ENCODE data around the gene FXN. TPM values are rescaled to one million over a fixed set of nuclear protein-coding genes. Genes with fewer than 3 reads are reported as not detected.

FXN gene
- total RNA-seq, 1 experiment from 2014 or later, result 12.0 TPM

- no peaks in the 10 kb centered on the region for H3F3A ChIP-seq (ENCODE audit: insufficient read depth, low read depth)
- H3K36me3 ChIP-seq (ENCODE audit: low read depth), result peaks cover 26% of the 10 kb centered on the region
- TF ChIP-seq EZH2 (IDR thresholded peaks at IDR 0.05; ENCODE audit: low read depth) (no peak), CTCF (conservative IDR thresholded peaks at IDR 0.05) (no peak)
- DNase-seq, result no peak
- no TSS peak for BruUV-seq (replicated peaks)
- H3K79me2 ChIP-seq (ENCODE audit: low read depth), result peaks cover 90% of the 10 kb centered on the region
- H3K4me2 ChIP-seq, result no peak overlapping the region
- H3K27me3 ChIP-seq (ENCODE audit: insufficient read depth, low read depth), result no peaks in the 10 kb centered on the region
- H3K27ac ChIP-seq, result no peak overlapping the region
- H3K4me3 ChIP-seq, result no peak overlapping the region
- ChIA-PET CTCF (interaction anchor here (0.7 kb wide), 1 partner anchor 25 kb away, joined by 5 read pairs; no protein-coding TSS in a partner anchor), POLR2A (ENCODE audit: unreplicated experiment) (no interaction called here)
- H4K20me1 ChIP-seq (ENCODE audit: insufficient read depth), result peaks cover 20% of the 10 kb centered on the region
- H2AFZ ChIP-seq, result no peak overlapping the region
- intact Hi-C loops (cut with micrococcal nuclease; ENCODE audit: unreplicated experiment), result no loop called here
- H3K9me2 ChIP-seq (ENCODE audit: insufficient read depth), result no peaks in the 10 kb centered on the region
- H3K4me1 ChIP-seq (replicated peaks; ENCODE audit: insufficient read depth), result no peaks in the 10 kb centered on the region
- H3K9me3 ChIP-seq (ENCODE audit: insufficient read depth, low read depth), result no peaks in the 10 kb centered on the region
These were observed 100.6 kb downstream of the FXN start for GRCh38 chr9:69136185-69136584.

GRCh38 chr9:69136779-69137178, 101.2 kb downstream of the FXN start:
- Histone ChIP-seq H3K9me3 (ENCODE audit: insufficient read depth, low read depth) (no peaks in the 10 kb centered on the region), H3K9me2 (ENCODE audit: insufficient read depth) (no peaks in the 10 kb centered on the region), H3K79me2 (ENCODE audit: low read depth) (peaks cover 86% of the 10 kb centered on the region), H3K4me3 (no peak overlapping the region), H4K20me1 (ENCODE audit: insufficient read depth) (peaks cover 16% of the 10 kb centered on the region), H3K27ac (no peak overlapping the region), H3K36me3 (ENCODE audit: low read depth) (peaks cover 26% of the 10 kb centered on the region), H3K4me2 (no peak overlapping the region), H3K4me1 (replicated peaks; ENCODE audit: insufficient read depth) (no peaks in the 10 kb centered on the region), H2AFZ (no peak overlapping the region), H3F3A (ENCODE audit: insufficient read depth, low read depth) (no peaks in the 10 kb centered on the region), H3K27me3 (ENCODE audit: insufficient read depth, low read depth) (no peaks in the 10 kb centered on the region)
- ChIA-PET POLR2A (ENCODE audit: unreplicated experiment) (no interaction called here), CTCF (interaction anchor here (0.7 kb wide), 2 partner anchors 26 to 29 kb away, joined by 5 read pairs; no protein-coding TSS in a partner anchor)
- BruUV-seq (replicated peaks), result no TSS peak
- DNase-seq, result no peak
- intact Hi-C loops (cut with micrococcal nuclease; ENCODE audit: unreplicated experiment), result no loop called here
- TF ChIP-seq EZH2 (IDR thresholded peaks at IDR 0.05; ENCODE audit: low read depth) (no peak), CTCF (conservative IDR thresholded peaks at IDR 0.05) (no peak)

- Histone ChIP-seq H3K9me3 (ENCODE audit: insufficient read depth, low read depth) (no peaks in the 10 kb centered on the region), H3K79me2 (ENCODE audit: low read depth) (peaks cover 86% of the 10 kb centered on the region), H3K4me1 (replicated peaks; ENCODE audit: insufficient read depth) (no peaks in the 10 kb centered on the region), H3K4me2 (no peak overlapping the region), H3K36me3 (ENCODE audit: low read depth) (peaks cover 26% of the 10 kb centered on the region), H3K27me3 (ENCODE audit: insufficient read depth, low read depth) (no peaks in the 10 kb centered on the region), H3K9me2 (ENCODE audit: insufficient read depth) (no peaks in the 10 kb centered on the region), H4K20me1 (ENCODE audit: insufficient read depth) (peaks cover 13% of the 10 kb centered on the region), H2AFZ (no peak overlapping the region), H3K4me3 (no peak overlapping the region), H3K27ac (no peak overlapping the region), H3F3A (ENCODE audit: insufficient read depth, low read depth) (no peaks in the 10 kb centered on the region)
- ChIA-PET CTCF (interaction anchor here (0.6 to 0.7 kb wide), 2 partner anchors 29 to 158 kb away, joined by 3 to 5 read pairs; no protein-coding TSS in a partner anchor), POLR2A (ENCODE audit: unreplicated experiment) (no interaction called here)
- no TSS peak for BruUV-seq (replicated peaks)
- DNase-seq, result no peak
- intact Hi-C loops (cut with micrococcal nuclease; ENCODE audit: unreplicated experiment), result no loop called here
- TF ChIP-seq CTCF (conservative IDR thresholded peaks at IDR 0.05), result no peak
- TF ChIP-seq EZH2 (IDR thresholded peaks at IDR 0.05; ENCODE audit: low read depth), result no peak
These were observed 101.8 kb downstream of the FXN start for GRCh38 chr9:69137311-69137710.

All from PC-9 (cell line).